HepG2 (cell line): ENCODE data around the gene ZCCHC3. TPM values are rescaled to one million over a fixed set of nuclear protein-coding genes. Genes with fewer than 3 reads are reported as not detected.

Experiments
- CCAR2 ChIP-seq: fragments of 200-400 bp; formaldehyde crosslinking; optimal IDR thresholded peaks from 2 replicates; pipeline ENCODE3; 2018; ENCODE audit warnings: low read depth, mild to moderate bottlenecking, low read length, moderate library complexity
- FOXM1 ChIP-seq: sonication (generic); formaldehyde crosslinking; IDR thresholded peaks from 2 replicates; pipeline ENCODE4 v1.5.0; 2020; ENCODE audit warnings: missing genetic modification reagents
- GATAD1 ChIP-seq: IDR thresholded peaks from 2 replicates; pipeline ENCODE4 v1.6.1; 2016; ENCODE audit warnings: missing genetic modification reagents, missing compliant biosample characterization
- HDAC1 ChIP-seq: sonication (generic); formaldehyde crosslinking; IDR thresholded peaks from 2 replicates; pipeline ENCODE4 v1.5.1; 2020; ENCODE audit warnings: mild to moderate bottlenecking, missing genetic modification reagents
- HIVEP1 ChIP-seq: sonication (generic); formaldehyde crosslinking; IDR thresholded peaks from 2 replicates; pipeline ENCODE4 v1.4.0; 2020; ENCODE audit warnings: mild to moderate bottlenecking, missing genetic modification reagents
- JUND ChIP-seq: sonication (generic); formaldehyde crosslinking; IDR thresholded peaks from 2 replicates; pipeline ENCODE4 v1.8.0; 2022; ENCODE audit warnings: mild to moderate bottlenecking, missing genetic modification reagents
- KDM2A ChIP-seq: sonication (generic); formaldehyde crosslinking; IDR thresholded peaks from 2 replicates; pipeline ENCODE4 v1.4.0; 2020; ENCODE audit warnings: low read depth, missing genetic modification reagents, borderline replicate concordance
- MAZ ChIP-seq, 2 experiments: sonication (generic) in 1 of 2; formaldehyde crosslinking in 1 of 2; IDR thresholded peaks; 2 replicates each; pipeline versions ENCODE4 v1.5.0 to v1.6.1; 2012 to 2020; ENCODE audit warnings: low read depth in 2 of 2, mild to moderate bottlenecking in 2 of 2, borderline replicate concordance in 1 of 2, improper control_type of control experiment in 1 of 2, low read length in 1 of 2, missing genetic modification reagents in 1 of 2, moderate library complexity in 1 of 2
- MYNN ChIP-seq: sonication (generic); formaldehyde crosslinking; IDR thresholded peaks from 2 replicates; pipeline ENCODE4 v1.4.0; 2020; ENCODE audit warnings: mild to moderate bottlenecking, low read depth, missing genetic modification reagents
- RARG ChIP-seq: sonication (generic); formaldehyde crosslinking; IDR thresholded peaks from 2 replicates; pipeline ENCODE4 v1.4.0; 2020; ENCODE audit warnings: low read depth, mild to moderate bottlenecking, missing genetic modification reagents
- RORA ChIP-seq: sonication (generic); formaldehyde crosslinking; IDR thresholded peaks from 2 replicates; pipeline ENCODE4 v1.5.0; 2020; ENCODE audit warnings: mild to moderate bottlenecking, missing genetic modification reagents, moderate library complexity
- SIX1 ChIP-seq: sonication (generic); formaldehyde crosslinking; IDR thresholded peaks from 2 replicates; pipeline ENCODE4 v1.4.0; 2020; ENCODE audit warnings: missing genetic modification reagents, borderline replicate concordance
- WIZ ChIP-seq: sonication (generic); formaldehyde crosslinking; IDR thresholded peaks from 2 replicates; pipeline ENCODE4 v1.5.1; 2020; ENCODE audit warnings: mild to moderate bottlenecking, missing genetic modification reagents
- ZFP36L2 ChIP-seq: sonication (generic); formaldehyde crosslinking; IDR thresholded peaks from 2 replicates; pipeline ENCODE4 v1.4.0; 2020; ENCODE audit warnings: missing genetic modification reagents
- ZNF234 ChIP-seq: sonication (generic); formaldehyde crosslinking; conservative IDR thresholded peaks from 2 replicates; pipeline ENCODE4 v1.5.1; 2020; ENCODE audit warnings: mild to moderate bottlenecking, missing genetic modification reagents
- ZNF607 ChIP-seq: sonication (generic); formaldehyde crosslinking; IDR thresholded peaks from 2 replicates; pipeline ENCODE4 v1.5.1; 2020; ENCODE audit warnings: missing genetic modification reagents, mild to moderate bottlenecking, borderline replicate concordance
- ZNF644 ChIP-seq: IDR thresholded peaks from 2 replicates; pipeline ENCODE4 v1.6.1; 2016; ENCODE audit warnings: low read depth
- ZNF672 ChIP-seq: sonication (generic); formaldehyde crosslinking; IDR thresholded peaks from 2 replicates; pipeline ENCODE4 v1.8.1; 2022; ENCODE audit warnings: missing genetic modification reagents
- ZSCAN21 ChIP-seq: sonication (generic); formaldehyde crosslinking; IDR thresholded peaks from 2 replicates; pipeline ENCODE4 v1.8.0; 2022; ENCODE audit warnings: mild to moderate bottlenecking, missing genetic modification reagents, moderate library complexity, borderline replicate concordance
- ZZZ3 ChIP-seq: sonication (generic); formaldehyde crosslinking; IDR thresholded peaks from 2 replicates; pipeline ENCODE4 v1.4.0; 2020; ENCODE audit warnings: missing genetic modification reagents, mild to moderate bottlenecking, borderline replicate concordance
- polyA plus RNA-seq, 8 experiments: library from polyadenylated mRNA; depleted of rRNA in 3 of 8; stranded (reverse) in 7 of 8; unstranded in 1 of 8; fragments of >200 nt; fragmentation: Illumina TruSeq in 4 of 8; extraction: Trizol in 4 of 8; gene quantifications; 2 replicates each; pipeline versions ENCODE4 v1.2.1 to v1.2.3, GENCODE V29; 2011 to 2016; ENCODE audit warnings: low read depth in 4 of 8, missing spikeins in 1 of 8, mixed read lengths in 1 of 8; ENCODE audit not compliant: insufficient read depth in 1 of 8
- total RNA-seq, 5 experiments: library from RNA; depleted of rRNA; stranded (reverse); fragments of >200 nt; fragmentation: Illumina TruSeq; extraction: Trizol; gene quantifications; 2 replicates each; pipeline ENCODE4 v1.2.3, GENCODE V29; 2016; ENCODE audit warnings: low read depth in 1 of 5
- TF ChIP-seq, protein P1 (sequence below): sonication (generic); formaldehyde crosslinking; IDR thresholded peaks from 2 replicates; pipeline ENCODE4 v1.4.0; 2020; ENCODE audit warnings: missing genetic modification reagents, mild to moderate bottlenecking, borderline replicate concordance
- TF ChIP-seq, protein P2 (sequence below): sonication (generic); formaldehyde crosslinking; IDR thresholded peaks from 2 replicates; pipeline ENCODE4 v1.9.0; 2021; ENCODE audit warnings: missing genetic modification reagents, borderline replicate concordance
- TF ChIP-seq, protein P3 (sequence below): conservative IDR thresholded peaks from 2 replicates; pipeline ENCODE4 v1.6.1; 2018; ENCODE audit warnings: missing genetic modification reagents

Gene ZCCHC3
- total and polyA plus RNA-seq, 2 of the 13 experiments (the other 11 are each of a cell fraction or from before 2014, with no cell fraction given), result 46.6 to 63.0 TPM

- TF ChIP-seq MAZ (IDR thresholded peaks at IDR 0.05; ENCODE audit: borderline replicate concordance, low read depth, low read length) (peak; percentile 48; the same call in 1 of the 2 replicates), MAZ (CRISPR knock-in tag; IDR thresholded peaks at IDR 0.05; ENCODE audit: low read depth) (no peak; the same call in 1 of the 2 replicates), ZNF672 (CRISPR knock-in tag) (no peak), HIVEP1 (CRISPR knock-in tag) (no peak), ZNF234 (CRISPR knock-in tag) (peak; percentile 72; the same call in 1 of the 2 replicates), FOXM1 (CRISPR knock-in tag) (no peak), HDAC1 (CRISPR knock-in tag) (peak; percentile 58; the same call in 1 of the 2 replicates), SIX1 (CRISPR knock-in tag) (0 out of 2 replicates have a peak, but pooled peaks have one; percentile 7), GATAD1 (peak; percentile 56; the same call in 1 of the 2 replicates), JUND (CRISPR knock-in tag) (no peak), WIZ (CRISPR knock-in tag) (peak; percentile 3; the same call in 1 of the 2 replicates), ZSCAN21 (CRISPR knock-in tag) (peak; percentile 32; the same call in 1 of the 2 replicates), CCAR2 (no peak), MYNN (CRISPR knock-in tag) (0 out of 2 replicates have a peak, but pooled peaks have one; percentile 53), ZNF607 (CRISPR knock-in tag) (0 out of 2 replicates have a peak, but pooled peaks have one; percentile 17), RARG (no peak), ZNF644 (no peak), ZFP36L2 (CRISPR knock-in tag) (no peak), RORA (CRISPR knock-in tag) (no peak), ZZZ3 (0 out of 2 replicates have a peak, but pooled peaks have one; percentile 80), KDM2A (CRISPR knock-in tag) (peak; percentile 71; the same call in 1 of the 2 replicates)
- TF ChIP-seq, protein P1, sequence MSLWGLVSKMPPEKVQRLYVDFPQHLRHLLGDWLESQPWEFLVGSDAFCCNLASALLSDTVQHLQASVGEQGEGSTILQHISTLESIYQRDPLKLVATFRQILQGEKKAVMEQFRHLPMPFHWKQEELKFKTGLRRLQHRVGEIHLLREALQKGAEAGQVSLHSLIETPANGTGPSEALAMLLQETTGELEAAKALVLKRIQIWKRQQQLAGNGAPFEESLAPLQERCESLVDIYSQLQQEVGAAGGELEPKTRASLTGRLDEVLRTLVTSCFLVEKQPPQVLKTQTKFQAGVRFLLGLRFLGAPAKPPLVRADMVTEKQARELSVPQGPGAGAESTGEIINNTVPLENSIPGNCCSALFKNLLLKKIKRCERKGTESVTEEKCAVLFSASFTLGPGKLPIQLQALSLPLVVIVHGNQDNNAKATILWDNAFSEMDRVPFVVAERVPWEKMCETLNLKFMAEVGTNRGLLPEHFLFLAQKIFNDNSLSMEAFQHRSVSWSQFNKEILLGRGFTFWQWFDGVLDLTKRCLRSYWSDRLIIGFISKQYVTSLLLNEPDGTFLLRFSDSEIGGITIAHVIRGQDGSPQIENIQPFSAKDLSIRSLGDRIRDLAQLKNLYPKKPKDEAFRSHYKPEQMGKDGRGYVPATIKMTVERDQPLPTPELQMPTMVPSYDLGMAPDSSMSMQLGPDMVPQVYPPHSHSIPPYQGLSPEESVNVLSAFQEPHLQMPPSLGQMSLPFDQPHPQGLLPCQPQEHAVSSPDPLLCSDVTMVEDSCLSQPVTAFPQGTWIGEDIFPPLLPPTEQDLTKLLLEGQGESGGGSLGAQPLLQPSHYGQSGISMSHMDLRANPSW (CRISPR knock-in tag), result no peak
- TF ChIP-seq, protein P2, sequence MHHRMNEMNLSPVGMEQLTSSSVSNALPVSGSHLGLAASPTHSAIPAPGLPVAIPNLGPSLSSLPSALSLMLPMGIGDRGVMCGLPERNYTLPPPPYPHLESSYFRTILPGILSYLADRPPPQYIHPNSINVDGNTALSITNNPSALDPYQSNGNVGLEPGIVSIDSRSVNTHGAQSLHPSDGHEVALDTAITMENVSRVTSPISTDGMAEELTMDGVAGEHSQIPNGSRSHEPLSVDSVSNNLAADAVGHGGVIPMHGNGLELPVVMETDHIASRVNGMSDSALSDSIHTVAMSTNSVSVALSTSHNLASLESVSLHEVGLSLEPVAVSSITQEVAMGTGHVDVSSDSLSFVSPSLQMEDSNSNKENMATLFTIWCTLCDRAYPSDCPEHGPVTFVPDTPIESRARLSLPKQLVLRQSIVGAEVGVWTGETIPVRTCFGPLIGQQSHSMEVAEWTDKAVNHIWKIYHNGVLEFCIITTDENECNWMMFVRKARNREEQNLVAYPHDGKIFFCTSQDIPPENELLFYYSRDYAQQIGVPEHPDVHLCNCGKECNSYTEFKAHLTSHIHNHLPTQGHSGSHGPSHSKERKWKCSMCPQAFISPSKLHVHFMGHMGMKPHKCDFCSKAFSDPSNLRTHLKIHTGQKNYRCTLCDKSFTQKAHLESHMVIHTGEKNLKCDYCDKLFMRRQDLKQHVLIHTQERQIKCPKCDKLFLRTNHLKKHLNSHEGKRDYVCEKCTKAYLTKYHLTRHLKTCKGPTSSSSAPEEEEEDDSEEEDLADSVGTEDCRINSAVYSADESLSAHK (CRISPR knock-in tag), result no peak
- TF ChIP-seq, protein P3, sequence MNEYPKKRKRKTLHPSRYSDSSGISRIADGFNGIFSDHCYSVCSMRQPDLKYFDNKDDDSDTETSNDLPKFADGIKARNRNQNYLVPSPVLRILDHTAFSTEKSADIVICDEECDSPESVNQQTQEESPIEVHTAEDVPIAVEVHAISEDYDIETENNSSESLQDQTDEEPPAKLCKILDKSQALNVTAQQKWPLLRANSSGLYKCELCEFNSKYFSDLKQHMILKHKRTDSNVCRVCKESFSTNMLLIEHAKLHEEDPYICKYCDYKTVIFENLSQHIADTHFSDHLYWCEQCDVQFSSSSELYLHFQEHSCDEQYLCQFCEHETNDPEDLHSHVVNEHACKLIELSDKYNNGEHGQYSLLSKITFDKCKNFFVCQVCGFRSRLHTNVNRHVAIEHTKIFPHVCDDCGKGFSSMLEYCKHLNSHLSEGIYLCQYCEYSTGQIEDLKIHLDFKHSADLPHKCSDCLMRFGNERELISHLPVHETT (CRISPR knock-in tag), result peak; percentile 52; the same call in 1 of the 2 replicates
Measured at GRCh38 chr20:346640-347316, 49.4 kb downstream of the ZCCHC3 start, which contains the start of gene NRSN2 (continued).
